Left ventricle myocardium inferior (tissue), 1 donor: ENCODE data around the gene KNDC1. TPM values are rescaled to one million over a fixed set of nuclear protein-coding genes. Genes with fewer than 3 reads are reported as not detected.

Experiments
- DNase-seq: peaks from one replicate; pipeline ENCODE4 v3.0.0-alpha.2; 2020
- H3K27ac ChIP-seq: fragments of 200-600 bp; replicated peaks from 2 replicates; pipeline ENCODE4 v1.8.0; 2021
- H3K27me3 ChIP-seq: fragments of 200-600 bp; 2 replicates; pipeline ENCODE4 v1.8.0; 2021; ENCODE audit warnings: low read depth
- H3K36me3 ChIP-seq: fragments of 200-600 bp; 2 replicates; pipeline ENCODE4 v1.8.0; 2021
- H3K4me1 ChIP-seq: fragments of 200-600 bp; 2 replicates; pipeline ENCODE4 v1.8.0; 2021
- H3K4me3 ChIP-seq: fragments of 200-600 bp; 2 replicates; pipeline ENCODE4 v1.8.0; 2021; ENCODE audit warnings: mild to moderate bottlenecking, moderate library complexity
- H3K9me3 ChIP-seq: fragments of 200-600 bp; replicated peaks from 2 replicates; pipeline ENCODE4 v1.8.0; 2021
- intact Hi-C: fragments of 100-400 bp; cut with micrococcal nuclease; formaldehyde crosslinking; loops from one replicate; pipeline ENCODE4 v1.11.0; 2022
- total RNA-seq: library from RNA; stranded (reverse); fragmentation: NEBNext Ultra II Directional; extraction: Animal tissue kit (Norgen Biotek cat#: 25700); gene quantifications from one replicate; pipeline ENCODE4 v1.2.1, GENCODE V29; 2021
- TF ChIP-seq, protein P1 (sequence below): fragments of 200-600 bp; IDR thresholded peaks from 2 replicates; pipeline ENCODE4 v1.8.0; 2021; ENCODE audit warnings: antibody characterized with exemption, mild to moderate bottlenecking, borderline replicate concordance
- donor health status: DM: no; HTN: yes; CAD: no; lungs with severe emphysema.

Gene KNDC1
- total RNA-seq, 1 donor from 2014 or later = 0.11 TPM

DNA sequence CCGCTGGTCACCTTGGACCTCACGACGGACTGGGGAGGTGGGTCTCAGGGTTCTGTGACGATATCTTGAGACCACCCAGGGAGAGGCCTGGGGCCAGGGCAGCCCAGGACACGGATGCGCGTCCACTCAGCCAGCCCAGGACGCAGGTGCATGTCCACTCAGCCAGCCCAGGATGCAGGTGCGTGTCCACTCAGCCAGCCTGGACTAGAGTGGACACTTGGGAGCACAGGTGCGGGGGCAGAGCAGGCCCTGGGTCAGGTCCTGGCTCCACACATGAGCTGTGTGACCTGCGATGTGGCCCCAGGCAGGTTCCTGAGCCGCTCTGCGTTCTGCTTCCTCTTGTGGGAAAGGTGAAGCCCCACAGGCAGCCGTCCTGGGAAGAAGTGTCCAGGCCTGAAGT is 22.2 kb downstream of the KNDC1 start:
- no peaks in the 10 kb centered on the region for H3K36me3 ChIP-seq
- no peak overlapping the region for H3K4me3 ChIP-seq
- DNase-seq = no peak
- no peaks in the 10 kb centered on the region for H3K9me3 ChIP-seq
- H3K27ac ChIP-seq = no peak overlapping the region
- H3K27me3 ChIP-seq = peaks cover 77% of the 10 kb centered on the region
- H3K4me1 ChIP-seq = no peaks in the 10 kb centered on the region
- intact Hi-C loops = no loop called here
- TF ChIP-seq, protein P1, sequence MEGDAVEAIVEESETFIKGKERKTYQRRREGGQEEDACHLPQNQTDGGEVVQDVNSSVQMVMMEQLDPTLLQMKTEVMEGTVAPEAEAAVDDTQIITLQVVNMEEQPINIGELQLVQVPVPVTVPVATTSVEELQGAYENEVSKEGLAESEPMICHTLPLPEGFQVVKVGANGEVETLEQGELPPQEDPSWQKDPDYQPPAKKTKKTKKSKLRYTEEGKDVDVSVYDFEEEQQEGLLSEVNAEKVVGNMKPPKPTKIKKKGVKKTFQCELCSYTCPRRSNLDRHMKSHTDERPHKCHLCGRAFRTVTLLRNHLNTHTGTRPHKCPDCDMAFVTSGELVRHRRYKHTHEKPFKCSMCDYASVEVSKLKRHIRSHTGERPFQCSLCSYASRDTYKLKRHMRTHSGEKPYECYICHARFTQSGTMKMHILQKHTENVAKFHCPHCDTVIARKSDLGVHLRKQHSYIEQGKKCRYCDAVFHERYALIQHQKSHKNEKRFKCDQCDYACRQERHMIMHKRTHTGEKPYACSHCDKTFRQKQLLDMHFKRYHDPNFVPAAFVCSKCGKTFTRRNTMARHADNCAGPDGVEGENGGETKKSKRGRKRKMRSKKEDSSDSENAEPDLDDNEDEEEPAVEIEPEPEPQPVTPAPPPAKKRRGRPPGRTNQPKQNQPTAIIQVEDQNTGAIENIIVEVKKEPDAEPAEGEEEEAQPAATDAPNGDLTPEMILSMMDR = no peak

DNA sequence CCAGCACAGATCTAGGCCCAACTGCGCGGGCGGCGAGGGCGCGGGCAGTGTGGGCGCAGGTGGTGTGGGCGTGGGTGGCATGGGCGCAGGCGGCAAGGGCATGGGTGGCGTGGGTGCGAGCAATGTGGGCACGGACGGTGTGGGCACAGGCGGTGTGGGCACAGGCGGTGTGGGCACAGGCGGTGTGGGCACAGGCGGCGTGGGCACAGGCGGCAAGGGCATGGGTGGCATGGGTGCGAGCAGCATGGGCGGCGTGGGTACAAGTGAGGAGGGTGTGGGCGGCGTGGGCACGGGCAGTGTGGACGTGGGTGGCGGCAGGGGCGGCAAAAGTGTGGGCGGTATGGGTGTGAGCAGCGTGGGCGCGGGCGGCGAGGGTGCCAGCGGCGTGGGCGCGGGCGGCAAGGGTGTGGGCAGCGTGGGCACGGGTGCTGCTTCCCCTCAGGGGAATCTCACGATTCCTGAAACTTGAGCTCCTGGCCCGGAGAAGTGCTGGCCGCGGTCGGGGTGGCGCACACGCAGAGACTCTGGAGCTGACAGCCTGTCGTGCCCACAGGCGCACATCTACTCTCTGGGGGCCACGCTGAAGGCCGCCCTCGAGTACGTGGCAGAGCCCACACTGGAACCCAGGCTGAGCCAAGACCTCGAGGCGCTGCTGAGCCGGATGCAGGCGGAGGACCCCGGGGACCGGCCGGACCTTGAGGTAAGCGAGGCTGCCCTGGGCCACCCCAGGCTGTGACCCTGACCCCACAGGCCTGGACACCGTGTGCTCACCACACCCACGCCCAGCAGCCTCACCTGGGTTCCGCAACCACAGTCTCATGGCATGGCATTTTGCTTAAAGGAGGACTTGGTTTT is 23.0 kb downstream of the KNDC1 start:
- no peak overlapping the region for H3K4me3 ChIP-seq
- no peak for DNase-seq
- H3K27ac ChIP-seq = no peak overlapping the region
- H3K9me3 ChIP-seq = no peaks in the 10 kb centered on the region
- intact Hi-C loops = no loop called here
- TF ChIP-seq, protein P1 = no peak
- H3K27me3 ChIP-seq = peaks cover 85% of the 10 kb centered on the region
- no peaks in the 10 kb centered on the region for H3K36me3 ChIP-seq
- H3K4me1 ChIP-seq = no peaks in the 10 kb centered on the region

DNA sequence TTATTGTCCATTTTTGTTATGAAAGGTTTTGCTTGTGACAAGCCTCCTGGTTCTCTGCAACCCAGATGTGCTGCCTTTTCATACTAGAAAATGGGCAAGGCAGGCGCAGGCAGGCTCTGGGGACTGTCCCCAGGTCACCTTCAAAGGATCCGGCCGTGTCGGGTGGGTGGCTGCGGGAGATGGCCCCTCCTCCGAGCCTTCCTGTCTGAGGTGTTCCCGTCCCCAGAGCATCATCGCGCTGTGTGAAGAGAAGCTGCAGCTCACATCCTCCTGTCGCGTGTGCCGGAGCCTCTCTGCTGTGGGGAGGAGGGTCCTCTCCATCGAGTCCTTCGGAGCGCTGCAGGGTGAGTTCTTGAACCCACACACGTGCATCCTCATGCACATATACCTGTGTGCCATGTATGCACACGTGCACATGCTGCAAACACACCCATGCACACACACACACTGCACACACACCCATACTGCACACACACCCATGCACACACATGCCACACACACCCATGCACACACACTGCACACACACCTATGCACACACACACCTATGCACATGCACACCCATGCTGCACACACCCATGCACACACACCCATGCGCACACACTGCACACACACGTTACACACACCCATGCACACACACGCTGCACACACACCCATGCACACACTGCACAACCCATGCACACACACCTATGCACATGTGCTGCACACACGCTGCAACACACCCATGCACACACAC is 23.8 kb downstream of the KNDC1 start:
- Histone ChIP-seq H3K27me3 (peaks cover 89% of the 10 kb centered on the region), H3K4me1 (no peaks in the 10 kb centered on the region), H3K9me3 (no peaks in the 10 kb centered on the region), H3K36me3 (no peaks in the 10 kb centered on the region), H3K4me3 (no peak overlapping the region), H3K27ac (no peak overlapping the region)
- TF ChIP-seq, protein P1 = no peak
- intact Hi-C loops = no loop called here
- DNase-seq = no peak

DNA sequence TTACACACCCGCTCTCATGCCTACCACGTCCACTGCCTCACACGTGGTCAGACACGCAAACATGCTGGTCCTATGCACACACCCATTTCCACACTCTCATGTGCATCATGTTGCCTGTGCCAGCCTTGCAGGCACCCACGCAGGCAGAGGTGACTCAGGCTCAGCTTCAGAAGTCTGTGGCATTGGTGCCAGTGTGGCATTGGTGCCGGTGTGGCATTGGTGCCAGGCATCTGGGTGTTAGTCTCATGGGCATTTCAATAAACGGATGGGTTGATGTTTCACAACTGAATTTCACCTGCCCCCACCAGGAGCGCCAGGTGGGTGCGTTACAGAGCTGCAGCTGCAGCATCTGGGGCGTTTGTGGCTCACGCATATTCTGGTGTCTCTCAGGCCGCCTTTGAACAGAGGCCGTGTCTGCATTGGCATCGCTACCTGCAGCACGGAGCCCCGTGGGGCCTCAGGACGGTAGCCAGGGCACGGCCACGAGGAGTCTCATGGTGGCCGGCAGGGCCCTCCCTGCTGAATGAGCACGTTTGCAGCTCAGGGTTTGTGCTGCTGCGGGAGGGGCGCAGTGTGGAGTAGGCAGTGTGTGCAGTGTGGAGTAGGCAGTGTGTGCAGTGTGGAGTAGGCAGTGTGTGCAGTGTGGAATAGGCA is 24.7 kb downstream of the KNDC1 start:
- peaks cover 89% of the 10 kb centered on the region for H3K27me3 ChIP-seq
- intact Hi-C loops = no loop called here
- no peak overlapping the region for H3K4me3 ChIP-seq
- TF ChIP-seq, protein P1 = no peak
- no peaks in the 10 kb centered on the region for H3K9me3 ChIP-seq
- H3K4me1 ChIP-seq = no peaks in the 10 kb centered on the region
- no peak overlapping the region for H3K27ac ChIP-seq
- no peak for DNase-seq
- H3K36me3 ChIP-seq = no peaks in the 10 kb centered on the region

DNA sequence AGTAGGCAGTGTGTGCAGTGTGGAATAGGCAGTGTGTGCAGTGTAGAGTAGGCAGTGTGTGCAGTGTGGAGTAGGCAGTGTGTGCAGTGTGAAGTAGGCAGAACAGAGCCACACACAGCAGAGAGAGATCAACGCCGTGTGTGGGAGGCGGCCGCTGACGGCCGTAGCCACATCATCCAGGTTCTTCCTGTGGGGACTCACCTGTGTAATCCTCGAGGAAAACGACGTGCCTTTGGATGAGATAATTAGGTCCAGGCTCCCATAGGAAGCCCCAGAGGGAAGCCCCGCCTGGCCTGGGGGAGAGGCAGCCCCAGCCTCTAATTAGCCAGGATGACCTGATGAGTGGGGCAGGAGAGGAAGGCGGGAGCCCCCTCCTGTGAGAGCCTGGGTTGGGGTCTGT is 25.4 kb downstream of the KNDC1 start:
- no peak for DNase-seq
- TF ChIP-seq, protein P1 = no peak

More for the DNA sequence above, 25.4 kb downstream of the KNDC1 start:
- H3K4me3 ChIP-seq = no peak overlapping the region
- H3K4me1 ChIP-seq = no peaks in the 10 kb centered on the region
- H3K9me3 ChIP-seq = no peaks in the 10 kb centered on the region
- intact Hi-C loops = no loop called here
- H3K27ac ChIP-seq = no peak overlapping the region
- H3K36me3 ChIP-seq = no peaks in the 10 kb centered on the region
- peaks cover 89% of the 10 kb centered on the region for H3K27me3 ChIP-seq
